Activated naive CD8-positive, alpha-beta T cell treated with anti-CD3 and anti-CD28 coated beads, Interleukin-2, amount 50 U/mL, for 24 hours (primary cell): ENCODE measurements around the gene PDXK.
"Not testable (repeated sequence)": the region's sequence is repeated elsewhere in the genome, so short reads cannot be mapped to it uniquely, and the experiment has no call there.

Source experiments
- ATAC-seq: fragments of 150-1000 bp; cut with Tn5 transposase; one replicate; pipeline ENCODE4 v1.10.0; 2021
- DNase-seq: peaks from one replicate; pipeline ENCODE4 v3.0.0; 2021
- H3K27ac Mint-ChIP-seq: one replicate; pipeline ENCODE4 v1.8.0; 2021; ENCODE audit warnings: mild to moderate bottlenecking, mixed read lengths
- H3K27me3 Mint-ChIP-seq: one replicate; pipeline ENCODE4 v1.8.0; 2021; ENCODE audit warnings: mixed read lengths
- H3K36me3 Mint-ChIP-seq: one replicate; pipeline ENCODE4 v1.8.0; 2021; ENCODE audit warnings: low read depth, mixed read lengths
- H3K4me1 Mint-ChIP-seq: one replicate; pipeline ENCODE4 v1.8.0; 2021; ENCODE audit warnings: mixed read lengths
- H3K4me3 Mint-ChIP-seq: one replicate; pipeline ENCODE4 v1.8.0; 2021; ENCODE audit warnings: mild to moderate bottlenecking, moderate library complexity, mixed read lengths
- H3K9me3 Mint-ChIP-seq: one replicate; pipeline ENCODE4 v1.8.0; 2021; ENCODE audit warnings: mixed read lengths

The PDXK gene

DNA sequence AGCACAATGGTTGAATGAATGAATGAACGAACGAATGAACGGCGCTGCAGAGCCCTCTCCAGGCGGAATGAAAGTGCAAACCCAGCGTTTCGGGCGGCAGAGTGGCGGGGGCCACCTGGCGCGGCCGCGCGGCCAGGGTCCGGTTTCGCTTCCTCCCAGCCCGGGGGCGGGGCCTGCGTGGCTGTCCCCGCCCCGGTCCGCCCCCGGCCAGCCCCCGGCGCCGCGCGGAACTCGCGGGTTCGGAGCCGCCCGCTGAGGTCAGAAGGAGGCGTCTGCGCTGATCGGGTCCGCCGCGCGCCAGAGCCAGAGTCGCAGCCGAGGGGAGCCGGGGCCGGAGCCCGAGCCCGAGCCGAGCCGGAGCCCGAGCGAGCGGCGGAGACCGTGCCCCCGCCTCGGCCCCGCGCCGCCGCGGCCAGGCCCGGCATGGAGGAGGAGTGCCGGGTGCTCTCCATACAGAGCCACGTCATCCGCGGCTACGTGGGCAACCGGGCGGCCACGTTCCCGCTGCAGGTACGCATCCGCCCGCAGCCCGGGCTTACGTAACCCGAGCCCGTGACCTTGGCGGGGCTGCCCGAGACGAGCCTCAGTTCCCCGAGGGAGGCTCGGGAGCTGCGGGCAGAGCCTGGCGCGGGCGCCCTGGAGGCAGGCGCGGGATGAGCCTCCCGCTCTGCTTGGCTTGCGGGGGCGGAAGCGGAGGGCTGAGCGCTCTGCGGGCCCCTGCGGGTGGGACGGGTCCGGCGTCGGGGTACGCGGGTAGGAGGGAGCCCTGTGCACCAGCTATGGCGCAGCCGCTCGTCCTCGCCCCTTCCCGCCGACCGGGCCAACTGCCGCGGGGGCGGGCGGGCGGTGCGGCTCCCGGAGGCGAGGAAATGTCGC lies at the start of gene PDXK:
TSS of gene PDXK (plus strand) at position 258 of the 876 bp plus-strand sequence. CDS start at position 424, 166 bp downstream.
- Mint-ChIP-seq H3K4me1 (peaks cover 38% of the 10 kb centered on the region), H3K27ac (peak within 1 kb of the TSS; percentile 59), H3K9me3 (no peaks in the 10 kb centered on the region), H3K27me3 (peaks cover 8% of the 10 kb centered on the region), H3K36me3 (no peaks in the 10 kb centered on the region), H3K4me3 (peak within 1 kb of the TSS; percentile 82)
- ATAC-seq (peak; percentile 73), DNase-seq (peak; percentile 82)

- H3K9me3 Mint-ChIP-seq: no peaks in the 10 kb centered on the region
- ATAC-seq (no peak), DNase-seq (no peak)
- no peaks in the 10 kb centered on the region for H3K27me3 Mint-ChIP-seq
- no peak overlapping the region for H3K4me3 Mint-ChIP-seq
- peak overlapping the region; percentile 37 for H3K27ac Mint-ChIP-seq
- peaks cover 61% of the 10 kb centered on the region for H3K36me3 Mint-ChIP-seq
- H3K4me1 Mint-ChIP-seq: peaks cover 25% of the 10 kb centered on the region
Measured at GRCh38 chr21:43669828-43670605, 48.9 kb upstream of the PDXK start.

DNA sequence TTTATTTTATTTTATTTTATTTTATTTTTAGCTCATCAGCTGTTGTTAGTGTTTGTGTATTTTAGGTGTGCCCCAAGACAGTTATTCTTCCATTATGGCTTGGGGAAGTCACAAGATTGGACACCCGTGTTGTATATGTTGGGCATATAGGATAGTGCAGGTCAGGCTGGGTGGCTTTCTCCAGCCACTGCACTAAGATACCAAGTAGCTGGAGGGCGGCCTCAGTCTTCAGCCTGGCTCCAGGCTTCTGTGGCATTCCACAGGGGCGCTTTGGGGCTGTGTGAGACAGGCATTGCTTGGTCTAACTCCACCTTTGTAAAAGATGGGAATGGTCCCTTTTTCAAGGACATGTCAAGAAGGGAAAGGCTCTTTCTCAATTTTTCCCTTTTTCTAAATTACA lies 43.1 kb upstream of the PDXK start:
- Mint-ChIP-seq H3K27me3 (no peaks in the 10 kb centered on the region), H3K36me3 (peaks cover 70% of the 10 kb centered on the region), H3K4me1 (no peaks in the 10 kb centered on the region), H3K27ac (no peak overlapping the region), H3K4me3 (no peak overlapping the region), H3K9me3 (no peaks in the 10 kb centered on the region)
- ATAC-seq (no peak), DNase-seq (no peak)

- DNase-seq (no peak), ATAC-seq (no peak)
- Mint-ChIP-seq H3K9me3 (no peaks in the 10 kb centered on the region), H3K27ac (no peak overlapping the region), H3K4me3 (no peak overlapping the region), H3K4me1 (no peaks in the 10 kb centered on the region), H3K27me3 (no peaks in the 10 kb centered on the region), H3K36me3 (peaks cover 74% of the 10 kb centered on the region)
Measured at GRCh38 chr21:43676391-43676790, 42.5 kb upstream of the PDXK start.

GRCh38 chr21:43679951-43680350 lies 39.0 kb upstream of the PDXK start:
- H3K4me3 Mint-ChIP-seq: no peak overlapping the region
- no peaks in the 10 kb centered on the region for H3K27me3 Mint-ChIP-seq
- DNase-seq (no peak), ATAC-seq (no peak)
- H3K4me1 Mint-ChIP-seq: no peaks in the 10 kb centered on the region
- no peaks in the 10 kb centered on the region for H3K9me3 Mint-ChIP-seq
- peaks cover 72% of the 10 kb centered on the region for H3K36me3 Mint-ChIP-seq
- no peak overlapping the region for H3K27ac Mint-ChIP-seq

GRCh38 chr21:43680421-43680820 lies 38.5 kb upstream of the PDXK start:
- H3K27ac Mint-ChIP-seq, H3K9me3 Mint-ChIP-seq, H3K4me1 Mint-ChIP-seq, H3K27me3 Mint-ChIP-seq, DNase-seq, H3K4me3 Mint-ChIP-seq, ATAC-seq: not testable (repeated sequence)
- H3K36me3 Mint-ChIP-seq: peaks cover 73% of the 10 kb centered on the region

DNA sequence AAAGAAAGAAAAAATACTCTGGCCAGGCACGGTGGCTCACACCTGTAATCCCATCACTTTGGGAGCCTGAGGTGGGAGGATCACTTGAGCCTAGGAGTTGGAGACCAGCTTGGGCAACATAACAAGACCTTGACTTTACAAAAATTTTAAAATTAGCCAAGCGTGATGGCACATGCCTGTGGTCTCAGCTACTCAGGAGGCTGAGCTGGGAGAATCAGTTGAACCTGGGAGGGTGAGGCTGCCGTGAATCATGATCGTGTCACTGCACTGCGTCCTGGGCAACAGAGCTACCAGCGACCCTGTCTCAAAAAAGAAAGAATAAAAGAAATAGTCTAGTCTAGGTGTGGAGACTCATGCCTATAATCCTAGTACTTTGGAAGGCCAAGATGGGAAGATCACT lies 37.3 kb upstream of the PDXK start:
- Mint-ChIP-seq H3K4me3 (no peak overlapping the region), H3K36me3 (peaks cover 75% of the 10 kb centered on the region), H3K9me3 (no peaks in the 10 kb centered on the region), H3K27me3 (no peaks in the 10 kb centered on the region), H3K4me1 (no peaks in the 10 kb centered on the region), H3K27ac (no peak overlapping the region)
- DNase-seq (no peak), ATAC-seq (no peak)

GRCh38 chr21:43684424-43684823 lies 34.5 kb upstream of the PDXK start:
- no peak for DNase-seq
- no peak overlapping the region for H3K4me3 Mint-ChIP-seq
- H3K27ac Mint-ChIP-seq: no peak overlapping the region

GRCh38 chr21:43686811-43687565 lies 31.9 kb upstream of the PDXK start:
- Mint-ChIP-seq H3K9me3 (no peaks in the 10 kb centered on the region), H3K36me3 (peaks cover 59% of the 10 kb centered on the region), H3K27ac (no peak overlapping the region), H3K27me3 (no peaks in the 10 kb centered on the region), H3K4me3 (no peak overlapping the region), H3K4me1 (no peaks in the 10 kb centered on the region)
- DNase-seq: no peak
- no peak for ATAC-seq

More at GRCh38 chr21:43684424-43684823, 34.5 kb upstream of the PDXK start:
- Mint-ChIP-seq H3K4me1 (no peaks in the 10 kb centered on the region), H3K27me3 (no peaks in the 10 kb centered on the region), H3K9me3 (no peaks in the 10 kb centered on the region), H3K36me3 (peaks cover 65% of the 10 kb centered on the region)
- no peak for ATAC-seq

DNA sequence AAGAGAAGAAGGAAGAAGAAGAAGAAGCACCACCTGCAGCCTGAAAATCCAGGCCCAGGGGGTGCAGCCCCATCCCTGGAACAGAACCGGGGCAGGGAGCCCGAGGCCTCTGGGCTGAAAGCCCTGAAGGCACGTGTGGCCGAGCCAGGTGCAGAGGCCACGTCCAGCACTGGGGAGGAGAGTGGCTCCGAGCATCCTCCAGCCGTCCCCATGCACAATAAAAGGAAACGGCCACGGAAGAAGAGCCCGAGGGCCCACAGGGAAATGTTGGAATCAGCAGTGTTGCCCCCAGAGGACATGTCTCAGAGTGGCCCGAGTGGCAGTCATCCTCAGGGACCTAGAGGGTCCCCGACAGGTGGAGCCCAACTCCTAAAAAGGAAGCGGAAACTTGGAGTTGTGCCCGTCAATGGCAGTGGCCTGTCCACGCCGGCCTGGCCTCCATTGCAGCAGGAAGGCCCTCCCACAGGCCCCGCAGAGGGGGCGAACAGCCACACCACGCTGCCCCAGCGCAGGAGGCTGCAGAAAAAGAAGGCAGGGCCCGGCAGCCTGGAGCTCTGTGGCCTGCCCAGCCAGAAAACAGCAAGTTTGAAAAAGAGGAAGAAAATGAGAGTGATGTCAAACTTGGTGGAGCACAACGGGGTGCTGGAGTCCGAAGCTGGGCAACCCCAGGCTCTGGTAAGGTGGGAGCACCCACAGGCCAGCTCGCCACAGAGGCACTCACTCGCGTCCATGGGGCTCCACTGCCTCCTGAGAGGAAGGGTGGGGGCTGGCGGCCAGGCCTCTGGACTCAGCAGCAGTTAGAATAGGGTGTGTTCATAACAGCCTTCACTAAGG lies 31.1 kb upstream of the PDXK start:
- Mint-ChIP-seq H3K4me1 (no peaks in the 10 kb centered on the region), H3K36me3 (peaks cover 57% of the 10 kb centered on the region), H3K4me3 (no peak overlapping the region), H3K27ac (no peak overlapping the region), H3K27me3 (no peaks in the 10 kb centered on the region), H3K9me3 (no peaks in the 10 kb centered on the region)
- DNase-seq (no peak), ATAC-seq (no peak)

DNA sequence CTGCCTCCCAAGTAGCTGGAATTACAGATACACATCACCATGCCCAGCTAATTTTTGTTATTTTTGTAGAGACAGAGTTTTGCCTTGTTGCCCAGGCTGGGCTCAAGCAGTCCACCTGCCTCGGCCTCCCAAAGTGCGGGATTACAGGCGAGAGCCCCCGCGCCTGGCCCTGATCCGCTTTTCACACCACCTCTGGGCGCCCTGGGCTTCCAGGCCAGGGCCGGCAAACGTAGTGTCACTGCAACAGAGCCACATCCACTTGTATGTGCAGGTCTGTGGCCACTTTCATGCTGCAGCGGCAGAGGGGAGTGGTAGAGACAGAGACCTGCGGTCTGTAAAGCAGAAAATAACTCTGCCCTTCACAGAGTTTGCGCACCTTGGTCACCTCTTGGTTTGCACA lies 30.0 kb upstream of the PDXK start:
- DNase-seq (no peak), ATAC-seq (no peak)
- H3K27me3 Mint-ChIP-seq: no peaks in the 10 kb centered on the region
- H3K9me3 Mint-ChIP-seq: no peaks in the 10 kb centered on the region
- H3K4me3 Mint-ChIP-seq: no peak overlapping the region
- H3K36me3 Mint-ChIP-seq: peaks cover 60% of the 10 kb centered on the region
- no peaks in the 10 kb centered on the region for H3K4me1 Mint-ChIP-seq
- H3K27ac Mint-ChIP-seq: no peak overlapping the region

DNA sequence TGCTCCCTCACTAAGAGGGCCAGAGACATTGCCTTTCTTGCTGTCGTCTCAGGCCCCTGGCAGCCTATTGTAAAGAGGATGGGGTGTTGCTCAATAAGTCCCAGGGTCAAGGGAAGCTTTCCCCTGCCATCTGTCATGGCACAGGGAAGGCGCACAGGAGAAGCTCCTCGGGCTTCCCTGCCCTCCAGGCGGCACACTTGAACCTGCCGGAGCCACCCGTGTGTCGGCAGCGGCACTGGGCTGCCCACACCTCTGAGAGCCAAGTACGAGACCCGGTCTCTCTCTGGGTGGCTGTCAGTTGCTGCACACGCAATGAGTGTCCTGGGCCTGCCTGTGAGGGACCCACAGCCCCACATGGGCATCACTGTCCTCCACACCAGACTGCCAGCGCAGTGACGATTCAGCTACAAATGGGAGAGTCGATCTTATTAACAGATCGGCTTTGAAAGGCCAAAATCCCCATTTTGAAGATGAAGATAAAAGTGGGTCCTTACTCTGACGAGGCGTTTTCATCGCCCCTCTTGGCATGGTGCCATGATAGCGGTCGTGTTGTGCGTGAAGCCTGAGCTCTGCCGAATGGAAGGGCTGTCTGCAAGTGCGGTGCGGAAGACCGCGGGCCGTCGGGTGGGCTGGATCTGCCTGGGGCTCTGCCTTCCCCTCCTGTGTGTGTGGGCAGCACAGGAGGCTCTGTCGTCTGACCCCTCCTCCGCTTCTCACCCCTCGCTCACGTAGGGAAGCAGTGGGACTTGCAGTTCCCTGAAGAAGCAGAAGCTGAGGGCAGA lies 29.2 kb upstream of the PDXK start:
- Mint-ChIP-seq H3K27ac (no peak overlapping the region), H3K27me3 (no peaks in the 10 kb centered on the region), H3K4me3 (no peak overlapping the region), H3K4me1 (no peaks in the 10 kb centered on the region), H3K9me3 (no peaks in the 10 kb centered on the region), H3K36me3 (peaks cover 59% of the 10 kb centered on the region)
- ATAC-seq (no peak), DNase-seq (no peak)

- Mint-ChIP-seq H3K27me3 (no peaks in the 10 kb centered on the region), H3K27ac (no peak overlapping the region), H3K9me3 (no peaks in the 10 kb centered on the region), H3K4me3 (no peak overlapping the region), H3K4me1 (no peaks in the 10 kb centered on the region), H3K36me3 (peaks cover 57% of the 10 kb centered on the region)
- ATAC-seq (no peak), DNase-seq (no peak)
Measured at GRCh38 chr21:43690346-43690745, 28.6 kb upstream of the PDXK start.
